ENCODE data around the gene CFAP107. TPM values are rescaled to one million over a fixed set of nuclear protein-coding genes. Genes with fewer than 3 reads are reported as not detected.

CFAP107 gene
- total and polyA plus RNA-seq, 2 experiments from 2014 or later = not detected

GRCh38 chr1:12769976-12770505, 24.0 kb downstream of the CFAP107 start:
- no peaks in the 10 kb centered on the region for H3K9me3 ChIP-seq (ENCODE audit: low read depth)
- 74% methylated on average over 7 of the region's 7 CpGs for WGBS (ENCODE audit: low lambda C conversion rate, missing lambda C conversion rate)

GRCh38 chr1:12770620-12771019, 24.6 kb downstream of the CFAP107 start:
- Histone ChIP-seq H3K27ac (no peak overlapping the region), H3K36me3 (replicated peaks; ENCODE audit: insufficient read depth, low read depth) (no peaks in the 10 kb centered on the region), H3K27me3 (no peaks in the 10 kb centered on the region), H3K4me2 (no peak overlapping the region), H3K9me3 (ENCODE audit: low read depth) (no peaks in the 10 kb centered on the region), H3K4me3 (no peak overlapping the region), H3K9me2 (replicated peaks; ENCODE audit: insufficient read depth) (no peaks in the 10 kb centered on the region), H4K20me1 (ENCODE audit: insufficient read depth, poor library complexity, severe bottlenecking) (no peaks in the 10 kb centered on the region), H3K4me1 (ENCODE audit: insufficient read depth) (no peaks in the 10 kb centered on the region), H2AFZ (no peak overlapping the region), H3K79me2 (no peaks in the 10 kb centered on the region)
- no peak for DNase-seq (ENCODE audit: low spot score)
- WGBS (ENCODE audit: low lambda C conversion rate, missing lambda C conversion rate) = 88% methylated on average over 2 of the region's 2 CpGs
- TF ChIP-seq EZH2phosphoT487 (IDR thresholded peaks at IDR 0.05; ENCODE audit: low read depth, severe bottlenecking, unreplicated experiment) = no peak
- no peak for TF ChIP-seq CTCF (IDR thresholded peaks at IDR 0.05; ENCODE audit: poor library complexity)
- no peak for TF ChIP-seq EZH2 (IDR thresholded peaks at IDR 0.05; ENCODE audit: borderline replicate concordance)

More at GRCh38 chr1:12769976-12770505, 24.0 kb downstream of the CFAP107 start:
- Histone ChIP-seq H3K27ac (no peak overlapping the region), H3K4me3 (no peak overlapping the region), H3K4me2 (no peak overlapping the region), H3K9me2 (replicated peaks; ENCODE audit: insufficient read depth) (no peaks in the 10 kb centered on the region), H2AFZ (no peak overlapping the region), H3K79me2 (no peaks in the 10 kb centered on the region), H3K27me3 (no peaks in the 10 kb centered on the region), H4K20me1 (ENCODE audit: insufficient read depth, poor library complexity, severe bottlenecking) (no peaks in the 10 kb centered on the region), H3K36me3 (replicated peaks; ENCODE audit: insufficient read depth, low read depth) (no peaks in the 10 kb centered on the region), H3K4me1 (ENCODE audit: insufficient read depth) (no peaks in the 10 kb centered on the region)
- DNase-seq (ENCODE audit: low spot score) = no peak
- TF ChIP-seq EZH2phosphoT487 (IDR thresholded peaks at IDR 0.05; ENCODE audit: low read depth, severe bottlenecking, unreplicated experiment) (no peak), EZH2 (IDR thresholded peaks at IDR 0.05; ENCODE audit: borderline replicate concordance) (no peak), CTCF (IDR thresholded peaks at IDR 0.05; ENCODE audit: poor library complexity) (no peak)

- Histone ChIP-seq H3K79me2 (no peaks in the 10 kb centered on the region), H3K9me2 (replicated peaks; ENCODE audit: insufficient read depth) (no peaks in the 10 kb centered on the region), H4K20me1 (ENCODE audit: insufficient read depth, poor library complexity, severe bottlenecking) (no peaks in the 10 kb centered on the region), H3K27me3 (no peaks in the 10 kb centered on the region), H2AFZ (no peak overlapping the region), H3K4me2 (no peak overlapping the region), H3K9me3 (ENCODE audit: low read depth) (no peaks in the 10 kb centered on the region), H3K4me3 (no peak overlapping the region), H3K4me1 (ENCODE audit: insufficient read depth) (no peaks in the 10 kb centered on the region), H3K36me3 (replicated peaks; ENCODE audit: insufficient read depth, low read depth) (no peaks in the 10 kb centered on the region), H3K27ac (no peak overlapping the region)
- WGBS (ENCODE audit: low lambda C conversion rate, missing lambda C conversion rate) = 82% methylated on average over 5 of the region's 5 CpGs
- no peak for TF ChIP-seq CTCF (IDR thresholded peaks at IDR 0.05; ENCODE audit: poor library complexity)
- no peak for TF ChIP-seq EZH2 (IDR thresholded peaks at IDR 0.05; ENCODE audit: borderline replicate concordance)
- TF ChIP-seq EZH2phosphoT487 (IDR thresholded peaks at IDR 0.05; ENCODE audit: low read depth, severe bottlenecking, unreplicated experiment) = no peak
- DNase-seq (ENCODE audit: low spot score) = no peak
Observed at GRCh38 chr1:12771186-12771585, 25.2 kb downstream of the CFAP107 start.

Measured in hepatocyte (in vitro differentiated cells).